ENCODE data around the gene SLC10A7.
"Not testable (repeated sequence)": the region's sequence is repeated elsewhere in the genome, so short reads cannot be mapped to it uniquely, and the experiment has no call there.

Gene SLC10A7

GRCh38 chr4:146350114-146350513, 171.6 kb downstream of the SLC10A7 start:
- DNase-seq (ENCODE audit: low read depth, low spot score), result not testable (repeated sequence)

GRCh38 chr4:146349306-146349705, 172.4 kb downstream of the SLC10A7 start:
- no peak for DNase-seq (ENCODE audit: low read depth, low spot score)

- no peak for DNase-seq (ENCODE audit: low read depth, low spot score)
Measured at GRCh38 chr4:146347822-146348221, 173.9 kb downstream of the SLC10A7 start.

- DNase-seq (ENCODE audit: low read depth, low spot score), result no peak
Measured at GRCh38 chr4:146346276-146346675, 175.5 kb downstream of the SLC10A7 start.

- DNase-seq (ENCODE audit: low read depth, low spot score), result no peak
Measured at GRCh38 chr4:146343776-146344175, 178.0 kb downstream of the SLC10A7 start.

- no peak for DNase-seq (ENCODE audit: low read depth, low spot score)
Measured at GRCh38 chr4:146343199-146343598, 178.5 kb downstream of the SLC10A7 start.

- DNase-seq (ENCODE audit: low read depth, low spot score), result no peak
Measured at GRCh38 chr4:146342600-146343192, 179.0 kb downstream of the SLC10A7 start.

- no peak for DNase-seq (ENCODE audit: low read depth, low spot score)
Measured at GRCh38 chr4:146340798-146341197, 180.9 kb downstream of the SLC10A7 start.

GRCh38 chr4:146338512-146338911, 183.2 kb downstream of the SLC10A7 start:
- no peak for DNase-seq (ENCODE audit: low read depth, low spot score)

- no peak for DNase-seq (ENCODE audit: low read depth, low spot score)
Measured at GRCh38 chr4:146336410-146336807, 185.3 kb downstream of the SLC10A7 start.

GRCh38 chr4:146335763-146336409, 185.9 kb downstream of the SLC10A7 start:
- DNase-seq (ENCODE audit: low read depth, low spot score), result no peak

- DNase-seq (ENCODE audit: low read depth, low spot score), result no peak
Measured at GRCh38 chr4:146334862-146335449, 186.8 kb downstream of the SLC10A7 start.

- no peak for DNase-seq (ENCODE audit: low read depth, low spot score)
Measured at GRCh38 chr4:146333895-146334262, 187.9 kb downstream of the SLC10A7 start.

- DNase-seq (ENCODE audit: low read depth, low spot score), result no peak
Measured at GRCh38 chr4:146333187-146333894, 188.4 kb downstream of the SLC10A7 start.

GRCh38 chr4:146330392-146330791, 191.3 kb downstream of the SLC10A7 start:
- no peak for DNase-seq (ENCODE audit: low read depth, low spot score)

- DNase-seq (ENCODE audit: low read depth, low spot score), result no peak
Measured at GRCh38 chr4:146329050-146329716, 192.6 kb downstream of the SLC10A7 start.

GRCh38 chr4:146327859-146328650, 193.7 kb downstream of the SLC10A7 start:
- DNase-seq (ENCODE audit: low read depth, low spot score), result no peak

- DNase-seq (ENCODE audit: low read depth, low spot score), result no peak
Measured at GRCh38 chr4:146318894-146319293, 202.8 kb downstream of the SLC10A7 start.

- no peak for DNase-seq (ENCODE audit: low read depth, low spot score)
Measured at GRCh38 chr4:146317783-146318182, 204.0 kb downstream of the SLC10A7 start.

- no peak for DNase-seq (ENCODE audit: low read depth, low spot score)
Measured at GRCh38 chr4:146315184-146315583, 206.6 kb downstream of the SLC10A7 start.

- no peak for DNase-seq (ENCODE audit: low read depth, low spot score)
Measured at GRCh38 chr4:146311238-146311970, 210.3 kb downstream of the SLC10A7 start.
